ENCODE data around the gene P2RX2.

Gene P2RX2

DNA sequence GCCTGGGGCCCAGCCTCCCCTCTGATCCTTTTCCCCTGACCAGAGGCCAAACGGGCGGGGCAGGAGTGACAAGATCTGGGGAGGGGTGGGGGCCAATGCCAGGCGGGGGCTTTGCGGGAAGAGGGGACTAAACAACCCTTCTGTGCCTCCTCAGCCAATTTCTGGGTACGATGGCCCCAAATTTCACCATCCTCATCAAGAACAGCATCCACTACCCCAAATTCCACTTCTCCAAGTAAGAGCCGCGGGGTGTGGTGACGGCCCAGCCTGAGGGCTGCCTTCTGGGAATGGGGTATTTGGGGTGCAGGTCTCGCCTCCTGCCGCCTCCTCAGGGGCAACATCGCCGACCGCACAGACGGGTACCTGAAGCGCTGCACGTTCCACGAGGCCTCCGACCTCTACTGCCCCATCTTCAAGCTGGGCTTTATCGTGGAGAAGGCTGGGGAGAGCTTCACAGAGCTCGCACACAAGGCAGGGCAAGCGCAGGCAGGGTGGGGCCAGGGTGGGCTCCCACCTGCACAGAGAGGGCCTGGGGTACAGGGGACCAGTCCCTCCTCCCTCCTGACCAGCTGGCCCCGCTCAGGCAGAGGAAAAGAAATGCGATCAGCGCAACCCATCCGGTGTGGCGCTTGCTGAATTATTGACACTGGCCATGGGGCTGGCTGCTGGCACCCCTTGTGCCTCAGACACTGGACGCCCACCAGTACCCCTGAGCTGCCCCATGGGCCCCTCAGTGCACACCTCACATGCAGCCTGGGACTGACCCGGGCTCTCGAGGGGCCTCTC lies 1.7 kb downstream of the P2RX2 start:
- DNase-seq (ENCODE audit: low read depth, low spot score), result no peak

- DNase-seq (ENCODE audit: low read depth, low spot score), result no peak
Observed at GRCh38 chr12:132620899-132621656, 2.5 kb downstream of the P2RX2 start.

DNA sequence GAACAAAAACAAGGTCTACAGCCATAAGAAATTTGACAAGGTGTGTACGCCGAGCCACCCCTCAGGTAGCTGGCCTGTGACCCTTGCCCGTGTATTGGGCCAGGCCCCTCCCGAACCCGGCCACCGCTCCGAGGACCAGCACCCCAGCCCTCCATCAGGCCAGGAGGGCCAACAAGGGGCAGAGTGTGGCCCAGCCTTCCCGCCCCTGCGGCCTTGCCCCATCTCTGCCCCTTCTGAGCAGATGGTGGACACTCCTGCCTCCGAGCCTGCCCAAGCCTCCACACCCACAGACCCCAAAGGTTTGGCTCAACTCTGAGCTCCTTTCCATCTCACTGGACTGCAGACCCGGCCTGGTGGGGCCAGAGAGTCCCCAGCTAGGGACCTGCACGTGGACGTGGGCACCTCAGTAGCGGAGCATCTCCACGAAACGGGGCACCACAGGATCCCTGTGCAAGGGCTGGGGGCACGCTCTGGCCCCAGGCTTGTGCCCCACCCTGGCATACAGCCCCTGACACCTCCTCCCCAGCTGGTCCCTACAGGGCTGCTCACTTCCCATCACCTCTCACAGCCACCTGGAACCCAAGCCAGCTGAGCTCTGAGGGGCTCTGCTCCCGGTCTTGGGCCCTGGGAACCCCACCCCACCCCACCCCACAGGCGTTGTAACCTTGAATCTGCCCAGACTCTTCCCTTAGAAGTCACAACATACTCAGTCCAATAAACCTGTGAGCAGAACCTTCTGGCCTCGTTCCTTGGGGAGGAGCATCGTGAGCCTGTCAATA lies 3.3 kb downstream of the P2RX2 start:
- no peak for DNase-seq (ENCODE audit: low read depth, low spot score)

DNA sequence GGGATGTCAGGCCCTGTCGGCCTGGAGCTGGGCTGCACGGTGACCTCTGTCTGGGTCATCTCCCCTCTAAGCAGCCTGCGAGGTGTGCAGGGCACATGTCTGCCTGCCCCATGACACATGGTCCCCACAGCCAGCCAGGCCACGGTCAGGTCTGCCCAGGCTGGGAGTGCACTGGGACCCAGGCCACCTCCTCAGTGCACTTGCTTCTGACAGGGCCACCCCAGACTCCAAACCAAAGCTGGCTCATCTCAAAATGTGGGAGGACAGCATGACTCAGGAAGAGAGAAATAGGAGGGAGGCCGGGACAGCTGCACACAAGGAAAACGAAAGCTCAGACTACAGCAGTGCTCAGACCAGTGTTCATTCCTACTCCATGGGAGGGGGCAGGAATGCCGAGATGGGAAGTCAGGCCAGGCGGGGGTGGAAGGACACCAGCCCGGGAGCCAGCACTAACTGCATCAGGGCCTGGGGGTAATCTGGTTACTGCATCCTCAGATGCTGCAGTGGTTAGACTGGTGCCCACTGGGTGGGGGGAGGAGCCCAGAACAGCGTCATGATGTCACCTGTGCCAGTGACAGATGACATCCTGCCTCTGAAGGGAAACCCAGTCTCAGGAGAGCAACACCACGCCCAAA lies 4.0 kb downstream of the P2RX2 start:
- no peak for DNase-seq (ENCODE audit: low read depth, low spot score)

DNA sequence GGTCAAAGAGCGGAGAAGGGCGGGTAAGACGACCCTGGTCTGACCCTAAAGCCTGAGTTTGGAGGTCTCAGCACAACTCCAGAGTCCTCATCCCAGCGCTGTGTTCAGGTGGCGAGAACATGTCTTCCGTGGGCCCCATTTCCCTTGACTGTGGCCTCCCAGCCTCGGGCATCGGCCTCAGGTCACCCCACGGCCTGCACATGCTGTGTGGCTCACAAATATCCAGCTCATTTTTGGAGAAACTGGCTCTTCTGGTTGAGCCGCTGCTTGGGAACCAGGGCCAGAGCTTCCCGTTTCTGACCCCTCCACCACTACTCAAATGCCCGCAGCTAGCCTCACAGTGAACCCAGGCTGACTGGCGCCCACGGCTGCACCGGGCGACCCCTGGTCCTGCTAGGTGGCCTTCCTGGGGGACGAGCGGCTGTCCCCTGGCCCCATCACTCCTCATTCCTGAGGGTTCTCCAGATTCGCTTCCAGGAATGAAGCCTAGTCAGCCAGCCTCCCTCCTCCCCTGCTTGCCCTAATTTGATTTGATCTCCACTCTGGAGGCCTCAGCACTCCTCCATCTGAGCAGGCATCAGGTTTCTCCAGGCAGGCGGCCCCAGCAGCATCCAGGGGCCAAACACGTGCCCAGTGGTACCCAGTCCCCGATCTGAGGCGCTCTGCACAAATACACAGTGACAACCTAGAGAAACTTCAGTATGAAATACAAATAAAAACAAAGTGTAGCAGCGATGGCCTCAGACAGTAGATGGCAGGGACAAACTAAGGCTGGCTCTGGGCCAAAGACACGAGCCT lies 4.7 kb downstream of the P2RX2 start:
- no peak for DNase-seq (ENCODE audit: low read depth, low spot score)

DNA sequence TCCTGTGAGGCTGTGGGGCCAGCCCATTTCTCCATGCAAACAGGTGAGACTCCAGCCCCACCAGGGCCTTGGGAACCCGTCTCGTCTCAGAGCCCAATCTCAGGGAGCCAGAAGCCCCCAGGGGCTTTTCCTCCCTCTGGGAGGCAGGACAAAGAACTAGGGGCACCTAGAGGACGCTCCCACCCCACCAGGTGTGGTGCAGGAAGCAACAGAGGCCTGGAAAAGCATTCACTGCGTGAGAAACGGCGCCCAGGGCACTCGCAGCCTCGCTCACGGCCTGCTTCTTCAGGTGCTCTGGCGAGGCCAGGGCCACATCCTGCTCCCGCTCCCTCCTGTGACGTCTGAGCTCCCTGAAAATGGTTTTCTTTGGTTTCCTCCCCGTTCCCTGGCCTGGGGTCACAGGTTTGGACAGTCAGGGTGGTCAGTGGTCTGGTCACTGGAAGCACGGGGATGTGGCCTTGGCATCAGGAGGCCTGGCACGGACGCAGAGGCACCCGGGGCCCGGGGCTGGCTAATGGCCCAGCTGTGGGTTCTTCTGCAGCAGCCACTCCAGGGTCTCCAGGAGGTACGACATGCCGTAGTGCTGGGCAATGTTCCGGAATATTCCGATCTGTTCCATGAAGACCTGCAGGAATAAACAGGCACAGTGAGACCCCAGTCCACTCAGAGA lies 5.7 kb downstream of the P2RX2 start:
- DNase-seq (ENCODE audit: low read depth, low spot score), result no peak

DNA sequence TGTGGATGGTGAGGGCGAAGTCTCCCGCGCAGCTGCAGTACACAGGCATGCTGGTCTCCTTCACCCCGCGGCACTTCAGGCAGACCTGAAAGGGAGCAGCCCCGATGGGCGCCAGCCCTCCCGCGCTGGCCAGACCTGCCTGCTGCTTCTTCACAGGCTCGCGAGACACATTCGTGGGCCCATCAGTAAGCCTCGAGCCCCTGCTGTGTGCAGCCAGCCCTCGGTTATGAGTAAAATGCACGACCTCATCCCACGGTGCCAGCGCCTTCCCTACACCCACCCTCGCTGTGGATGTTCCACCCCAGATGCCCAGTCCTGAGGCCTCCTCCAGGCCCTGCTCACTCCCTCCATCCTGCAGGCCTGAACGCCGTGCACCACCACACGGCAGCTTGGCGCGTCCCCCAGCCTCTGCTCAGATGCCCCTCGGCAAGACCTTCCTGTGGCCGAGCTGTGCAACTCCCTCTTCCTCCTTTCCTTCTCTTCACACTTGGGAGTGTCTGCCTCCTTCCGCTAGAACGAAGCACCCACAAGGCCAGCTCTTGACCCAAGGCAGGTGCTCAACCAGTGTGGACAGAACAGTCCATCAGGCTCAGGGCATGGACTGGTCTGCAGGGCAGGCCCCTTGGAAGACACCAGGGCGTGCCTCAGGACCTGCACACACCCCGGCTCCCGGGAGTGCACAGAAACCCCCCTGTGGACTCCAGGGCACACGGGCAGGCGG lies 6.5 kb downstream of the P2RX2 start:
- no peak for DNase-seq (ENCODE audit: low read depth, low spot score)

- DNase-seq (ENCODE audit: low read depth, low spot score), result no peak
Observed at GRCh38 chr12:132625731-132626430, 7.3 kb downstream of the P2RX2 start.

DNA sequence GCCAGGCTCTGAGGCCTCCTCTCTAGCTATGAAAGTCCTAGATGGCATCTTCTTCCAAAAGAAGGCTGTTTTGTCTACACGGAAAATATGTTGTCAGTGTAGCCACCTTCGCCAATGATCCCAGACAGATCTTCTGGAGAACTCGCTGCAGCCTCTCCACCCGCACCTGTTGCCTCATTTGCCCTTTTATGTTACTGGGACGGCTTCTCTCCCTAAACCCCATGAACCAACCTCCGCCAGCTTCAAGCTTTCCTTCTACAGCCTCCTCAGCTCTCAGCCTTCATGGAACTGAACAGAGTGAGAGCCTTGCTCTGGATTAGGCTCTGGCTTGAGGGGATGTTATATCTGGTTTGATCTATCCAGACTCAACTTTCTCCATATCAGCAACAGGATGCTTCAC lies 10.8 kb downstream of the P2RX2 start:
- DNase-seq (ENCODE audit: low read depth, low spot score), result no peak

- no peak for DNase-seq (ENCODE audit: low read depth, low spot score)
Observed at GRCh38 chr12:132630672-132631071, 12.1 kb downstream of the P2RX2 start.

- DNase-seq (ENCODE audit: low read depth, low spot score), result no peak
Observed at GRCh38 chr12:132631666-132632065, 13.1 kb downstream of the P2RX2 start.

- DNase-seq (ENCODE audit: low read depth, low spot score), result no peak
Observed at GRCh38 chr12:132632521-132633228, 14.1 kb downstream of the P2RX2 start.

- no peak for DNase-seq (ENCODE audit: low read depth, low spot score)
Observed at GRCh38 chr12:132633398-132633797, 14.8 kb downstream of the P2RX2 start.

DNA sequence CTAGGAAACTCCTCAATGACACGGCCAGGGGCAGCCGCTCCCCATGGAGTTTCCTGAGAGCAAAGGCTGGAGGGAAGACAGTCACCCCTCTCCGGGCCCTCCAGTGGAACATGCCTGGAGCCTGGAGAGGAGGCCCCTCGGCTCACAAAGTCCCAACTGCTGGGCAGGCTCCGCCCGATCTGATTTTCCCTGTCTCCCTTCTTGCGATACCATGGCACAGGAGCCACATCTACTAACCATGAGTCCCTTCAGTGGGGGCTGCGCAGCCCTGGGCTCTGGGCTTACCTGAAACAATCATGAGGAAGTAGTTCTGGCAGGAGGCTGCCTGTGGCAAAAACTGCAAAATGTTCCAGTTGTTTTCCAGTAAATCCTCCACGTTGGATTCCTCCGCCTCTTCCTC lies 15.3 kb downstream of the P2RX2 start:
- DNase-seq (ENCODE audit: low read depth, low spot score), result no peak

DNA sequence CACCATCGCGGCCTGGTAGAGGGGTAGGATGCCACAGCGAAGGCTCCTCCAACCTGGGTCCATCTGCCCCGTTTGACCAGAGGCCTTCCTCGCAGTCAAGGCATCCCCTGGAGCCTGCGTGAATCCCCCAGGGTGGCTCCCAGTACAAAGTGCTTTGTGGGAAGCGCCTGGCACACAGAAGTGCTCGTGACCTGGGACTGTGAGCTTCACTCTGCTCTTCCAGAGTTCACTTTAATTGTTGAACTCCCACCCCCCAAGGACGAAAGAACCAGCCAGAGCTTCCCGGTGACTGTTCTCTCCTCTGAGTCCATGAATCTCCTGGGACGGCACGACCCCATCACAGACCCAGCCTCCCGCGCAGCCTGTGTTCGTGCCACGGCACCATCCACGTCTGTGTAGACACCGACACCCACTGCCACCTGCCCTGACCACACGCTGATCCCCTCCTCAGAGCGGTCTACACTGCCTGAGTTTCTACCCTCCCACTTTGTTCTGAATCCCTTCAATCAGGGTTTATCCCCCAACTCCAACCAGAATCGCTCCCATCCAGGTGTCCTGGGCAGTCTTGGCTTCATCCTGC lies 15.9 kb downstream of the P2RX2 start:
- no peak for DNase-seq (ENCODE audit: low read depth, low spot score)

GRCh38 chr12:132635076-132635955 lies 16.7 kb downstream of the P2RX2 start:
- DNase-seq (ENCODE audit: low read depth, low spot score), result no peak

GRCh38 chr12:132637811-132638210 lies 19.2 kb downstream of the P2RX2 start:
- DNase-seq (ENCODE audit: low read depth, low spot score), result no peak

All from brain pericyte (primary cell).